Measurements from ENCODE around the gene SOS2. TPM values are rescaled to one million over a fixed set of nuclear protein-coding genes. Genes with fewer than 3 reads are reported as not detected.

The SOS2 gene
- 10 to 100 TPM in 3 of 4 donors, 1 to 10 TPM in 1; 9.5 to 25.7 (median 21.7) TPM for polyA plus RNA-seq
- long read RNA-seq, donor 1 = 0 reads
- long read RNA-seq, donor 2 = 0 reads
- long read RNA-seq, donor 3 = 0 reads
- long read RNA-seq, donor 4 = 0 reads
- long read RNA-seq, donor 5 = 0 reads
- long read RNA-seq, donor 6, full-length matches to known transcripts = 1 of 1 reads
- long read RNA-seq, donor 6, partial matches to known transcripts = 0 of 1 reads
- long read RNA-seq, donor 6, other reads (novel, unspliced or antisense) = 0 of 1 reads
- long read RNA-seq, donor 7 = 0 reads
- long read RNA-seq, donor 8 = 0 reads
- long read RNA-seq, donor 9 = 0 reads
- long read RNA-seq, donor 10, full-length matches to known transcripts = 2 of 2 reads
- long read RNA-seq, donor 10, partial matches to known transcripts = 0 of 2 reads
- long read RNA-seq, donor 10, other reads (novel, unspliced or antisense) = 0 of 2 reads

DNA sequence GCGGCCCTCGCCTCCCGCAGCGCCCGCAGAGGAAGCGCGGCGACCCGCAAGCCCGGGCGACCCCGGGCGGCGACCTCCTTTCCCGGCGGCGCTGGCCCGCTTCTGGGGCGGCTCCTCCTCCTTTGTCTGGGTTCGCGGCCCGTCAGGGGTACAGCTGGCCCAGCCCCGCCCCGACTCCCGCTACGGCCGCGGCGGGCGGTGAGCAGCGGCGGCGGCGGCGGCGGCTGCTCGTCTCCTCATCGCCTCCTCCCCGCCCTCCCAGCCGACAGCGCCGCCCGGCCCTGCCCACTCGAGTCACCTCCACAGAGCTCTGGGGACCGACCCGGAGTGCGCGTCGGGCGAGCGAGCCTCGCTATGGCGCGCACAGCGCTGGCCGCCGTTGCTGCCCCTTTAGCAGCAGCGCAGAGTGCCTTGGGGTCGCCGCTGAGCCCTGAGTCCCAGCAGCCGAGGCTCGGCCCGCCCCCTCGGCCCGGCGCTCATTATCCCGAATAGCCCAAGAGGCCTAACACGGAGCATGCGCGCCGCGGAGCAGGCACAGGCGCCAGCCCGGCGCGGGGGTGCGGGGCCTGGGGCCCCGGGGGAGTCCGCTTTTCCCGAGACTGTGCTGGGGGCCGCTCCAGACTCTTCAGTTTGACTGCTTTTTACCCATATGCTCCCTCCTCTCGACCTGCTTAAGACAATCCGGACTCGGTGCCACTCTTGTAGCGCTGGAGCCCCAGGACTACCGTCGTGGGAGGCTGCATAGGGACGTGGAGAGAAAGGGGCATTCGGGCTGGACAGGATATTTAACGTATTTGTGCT lies at the start of gene SOS2:
TSS of gene SOS2 (minus strand) at position 104 of the 801 bp plus-strand sequence. CDS start 295 bp downstream, outside the sequence.
- H3K36me3 ChIP-seq (ENCODE audit: control insufficient read depth in 3 of 3, insufficient read depth in 2 of 3, low read depth in 1 of 3, low read length in 3 of 3) = peaks cover 0 to 3% (median 0%) of the 10 kb centered on the region in 3 donors
- DNase-seq = peak; percentile 89 to 96
- H3K4me3 ChIP-seq (ENCODE audit: low read depth in 1 of 3, low read length in 3 of 3) = peak within 1 kb of the TSS; percentile 96 to 98 (median 97)
- no peak for FAIRE-seq
- H3K4me1 ChIP-seq (ENCODE audit: control insufficient read depth in 3 of 3, insufficient read depth in 2 of 3, low read depth in 1 of 3, low read length in 2 of 3) = peaks cover 0 to 11% (median 7%) of the 10 kb centered on the region in 3 donors
- no peaks in the 10 kb centered on the region for H3K9me3 ChIP-seq (ENCODE audit: control insufficient read depth in 2 of 2, insufficient read depth in 1 of 2, low read depth in 1 of 2, low read length in 1 of 2)
- no peaks in the 10 kb centered on the region for H3K27me3 ChIP-seq (ENCODE audit: control insufficient read depth in 3 of 3, insufficient read depth in 3 of 3, low read length in 3 of 3)
- 0 to 1% (median 1%) methylated on average over 53 to 90 of the region's 90 CpGs for WGBS, 3 donors
- peak within 1 kb of the TSS; percentile 99 for H3K27ac ChIP-seq (ENCODE audit: low read depth in 1 of 3, low read length in 2 of 3)

DNA sequence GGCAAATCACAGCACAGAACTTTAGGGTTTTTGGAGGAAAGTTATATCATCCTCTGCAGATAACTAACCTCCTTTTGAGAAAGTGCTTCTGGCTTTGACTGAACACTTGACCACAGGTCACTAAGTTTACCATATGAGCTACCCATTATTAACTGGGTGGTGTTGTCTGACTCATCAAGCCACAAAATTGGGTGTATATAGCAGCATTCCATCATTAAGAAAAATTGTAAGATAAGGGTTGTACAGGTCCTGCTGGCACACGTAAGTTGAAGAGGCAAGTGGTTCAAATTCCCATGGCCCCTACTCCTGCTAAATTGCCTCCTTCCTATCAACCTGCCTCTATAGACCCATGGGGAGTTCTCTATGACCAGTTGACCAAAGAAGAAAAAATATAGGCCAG lies 41.1 kb upstream of the SOS2 start:
- DNase-seq (no peak), FAIRE-seq (no peak)
- no peak overlapping the region for H3K27ac ChIP-seq (ENCODE audit: low read depth in 1 of 3, low read length in 2 of 3)
- H3K4me1 ChIP-seq (ENCODE audit: control insufficient read depth in 3 of 3, insufficient read depth in 2 of 3, low read depth in 1 of 3, low read length in 2 of 3) = no peaks in the 10 kb centered on the region
- 88 to 100% (median 91%) methylated on average over 1 of the region's 1 CpG for WGBS, 3 donors
- no peaks in the 10 kb centered on the region for H3K27me3 ChIP-seq (ENCODE audit: control insufficient read depth in 3 of 3, insufficient read depth in 3 of 3, low read length in 3 of 3)
- no peak overlapping the region for H3K4me3 ChIP-seq (ENCODE audit: low read depth in 1 of 3, low read length in 3 of 3)
- no peaks in the 10 kb centered on the region for H3K9me3 ChIP-seq (ENCODE audit: control insufficient read depth in 2 of 2, insufficient read depth in 1 of 2, low read depth in 1 of 2, low read length in 1 of 2)
- peaks cover 0 to 6% (median 2%) of the 10 kb centered on the region in 3 donors for H3K36me3 ChIP-seq (ENCODE audit: control insufficient read depth in 3 of 3, insufficient read depth in 2 of 3, low read depth in 1 of 3, low read length in 3 of 3)

DNA sequence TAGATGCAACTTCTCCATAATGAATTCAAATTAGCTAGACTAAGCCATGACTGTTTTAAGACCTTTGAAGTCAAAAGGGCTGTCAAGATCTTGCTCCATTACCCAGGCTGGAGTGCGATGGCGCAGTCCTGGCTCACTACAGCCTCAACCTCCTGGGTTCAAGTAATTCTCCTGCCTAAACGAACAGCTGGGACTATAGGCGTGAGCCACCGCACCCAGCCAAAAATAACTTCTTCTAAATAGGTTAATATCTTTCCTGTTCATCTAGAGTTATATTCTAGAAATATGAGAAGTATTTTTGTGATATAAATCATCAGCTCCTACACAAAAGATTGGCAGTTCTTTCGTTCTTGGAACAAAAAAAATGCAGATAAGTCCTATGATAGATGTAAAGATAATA lies 39.6 kb upstream of the SOS2 start:
- no peaks in the 10 kb centered on the region for H3K4me1 ChIP-seq (ENCODE audit: control insufficient read depth in 3 of 3, insufficient read depth in 2 of 3, low read depth in 1 of 3, low read length in 2 of 3)
- H3K4me3 ChIP-seq (ENCODE audit: low read depth in 1 of 3, low read length in 3 of 3) = no peak overlapping the region
- no peak for DNase-seq
- no peak overlapping the region for H3K27ac ChIP-seq (ENCODE audit: low read depth in 1 of 3, low read length in 2 of 3)
- FAIRE-seq = no peak
- WGBS, 3 donors = 89 to 96% (median 94%) methylated on average over 6 of the region's 6 CpGs
- H3K27me3 ChIP-seq (ENCODE audit: control insufficient read depth in 3 of 3, insufficient read depth in 3 of 3, low read length in 3 of 3) = no peaks in the 10 kb centered on the region
- H3K9me3 ChIP-seq (ENCODE audit: control insufficient read depth in 2 of 2, insufficient read depth in 1 of 2, low read depth in 1 of 2, low read length in 1 of 2) = no peaks in the 10 kb centered on the region
- peaks cover 0 to 4% (median 2%) of the 10 kb centered on the region in 3 donors for H3K36me3 ChIP-seq (ENCODE audit: control insufficient read depth in 3 of 3, insufficient read depth in 2 of 3, low read depth in 1 of 3, low read length in 3 of 3)

DNA sequence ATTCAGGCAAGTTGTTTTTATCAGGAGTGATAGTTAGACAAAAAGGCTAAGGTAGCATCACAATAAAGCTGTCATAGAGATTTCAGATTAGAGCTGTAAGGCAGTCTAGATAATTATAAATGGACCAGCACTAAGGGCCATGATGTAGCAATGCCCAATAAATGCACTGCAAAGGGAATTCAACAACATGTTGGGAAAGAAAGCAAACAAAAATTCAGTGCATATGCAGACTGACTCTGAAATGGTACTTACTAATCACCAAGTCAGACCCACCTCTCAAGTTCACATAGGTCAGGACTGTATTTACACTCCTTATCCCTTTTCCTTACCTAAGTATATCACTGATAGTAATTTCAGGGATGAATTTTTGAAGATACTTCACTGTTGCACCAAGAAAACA lies 33.7 kb upstream of the SOS2 start:
- no peak for FAIRE-seq

DNA sequence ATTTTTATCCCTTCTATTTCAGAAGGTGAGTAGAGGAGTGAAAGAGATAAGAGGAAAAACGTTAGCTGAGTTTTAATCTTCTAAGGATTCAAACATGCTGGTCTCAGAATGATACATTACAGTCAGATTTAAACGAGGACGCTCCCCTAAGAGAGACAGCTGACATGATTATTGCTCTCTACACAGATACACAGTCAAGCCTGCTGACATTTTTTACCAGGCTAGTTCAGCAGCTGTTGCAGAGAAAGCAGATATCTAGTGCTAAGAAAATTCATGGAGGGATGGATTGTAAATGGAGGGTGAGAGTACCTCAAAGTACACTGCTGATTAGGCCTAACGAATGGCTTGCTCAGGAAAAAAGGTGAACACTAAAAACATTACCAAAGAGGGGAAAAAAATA lies 31.9 kb upstream of the SOS2 start:
- FAIRE-seq (no peak), DNase-seq (no peak)
- no peak overlapping the region for H3K4me3 ChIP-seq (ENCODE audit: low read depth in 1 of 3, low read length in 3 of 3)
- no peaks in the 10 kb centered on the region for H3K27me3 ChIP-seq (ENCODE audit: control insufficient read depth in 3 of 3, insufficient read depth in 3 of 3, low read length in 3 of 3)
- H3K27ac ChIP-seq (ENCODE audit: low read depth in 1 of 3, low read length in 2 of 3) = no peak overlapping the region
- no peaks in the 10 kb centered on the region for H3K4me1 ChIP-seq (ENCODE audit: control insufficient read depth in 3 of 3, insufficient read depth in 2 of 3, low read depth in 1 of 3, low read length in 2 of 3)
- H3K9me3 ChIP-seq (ENCODE audit: control insufficient read depth in 2 of 2, insufficient read depth in 1 of 2, low read depth in 1 of 2, low read length in 1 of 2) = no peaks in the 10 kb centered on the region
- H3K36me3 ChIP-seq (ENCODE audit: control insufficient read depth in 3 of 3, insufficient read depth in 2 of 3, low read depth in 1 of 3, low read length in 3 of 3) = peaks cover 0 to 3% (median 0%) of the 10 kb centered on the region in 3 donors
- 77 to 83% (median 82%) methylated on average over 4 of the region's 4 CpGs for WGBS, 3 donors

More for the DNA sequence above, 33.7 kb upstream of the SOS2 start:
- no peaks in the 10 kb centered on the region for H3K36me3 ChIP-seq (ENCODE audit: control insufficient read depth in 3 of 3, insufficient read depth in 2 of 3, low read depth in 1 of 3, low read length in 3 of 3)
- no peaks in the 10 kb centered on the region for H3K9me3 ChIP-seq (ENCODE audit: control insufficient read depth in 2 of 2, insufficient read depth in 1 of 2, low read depth in 1 of 2, low read length in 1 of 2)
- H3K4me3 ChIP-seq (ENCODE audit: low read depth in 1 of 3, low read length in 3 of 3) = no peak overlapping the region
- no peak overlapping the region for H3K27ac ChIP-seq (ENCODE audit: low read depth in 1 of 3, low read length in 2 of 3)
- H3K4me1 ChIP-seq (ENCODE audit: control insufficient read depth in 3 of 3, insufficient read depth in 2 of 3, low read depth in 1 of 3, low read length in 2 of 3) = no peaks in the 10 kb centered on the region
- no peak for DNase-seq
- H3K27me3 ChIP-seq (ENCODE audit: control insufficient read depth in 3 of 3, insufficient read depth in 3 of 3, low read length in 3 of 3) = no peaks in the 10 kb centered on the region

DNA sequence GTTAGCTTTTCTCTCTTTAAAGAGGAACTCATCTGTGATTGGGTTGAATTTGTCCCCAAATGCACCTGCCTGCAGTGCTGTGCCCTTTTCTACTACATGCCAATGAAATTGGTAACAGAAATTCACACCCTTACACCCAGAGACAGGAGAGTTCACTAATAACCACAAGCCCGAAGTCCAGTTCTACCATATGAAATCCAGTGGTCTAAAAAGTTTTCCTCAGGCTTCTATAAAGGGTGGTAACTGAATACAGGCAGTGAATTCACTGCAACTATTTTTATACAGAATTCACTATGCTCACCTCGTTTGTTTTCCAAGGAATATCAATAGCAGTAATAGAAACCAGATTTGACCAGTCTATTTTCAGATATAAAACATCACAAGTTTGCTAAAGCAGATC lies 31.5 kb upstream of the SOS2 start:
- Histone ChIP-seq H3K36me3 (ENCODE audit: control insufficient read depth in 3 of 3, insufficient read depth in 2 of 3, low read depth in 1 of 3, low read length in 3 of 3) (peaks cover 0 to 4% (median 0%) of the 10 kb centered on the region in 3 donors), H3K9me3 (ENCODE audit: control insufficient read depth in 2 of 2, insufficient read depth in 1 of 2, low read depth in 1 of 2, low read length in 1 of 2) (no peaks in the 10 kb centered on the region), H3K4me3 (ENCODE audit: low read depth in 1 of 3, low read length in 3 of 3) (no peak overlapping the region), H3K4me1 (ENCODE audit: control insufficient read depth in 3 of 3, insufficient read depth in 2 of 3, low read depth in 1 of 3, low read length in 2 of 3) (no peaks in the 10 kb centered on the region), H3K27ac (ENCODE audit: low read depth in 1 of 3, low read length in 2 of 3) (no peak overlapping the region), H3K27me3 (ENCODE audit: control insufficient read depth in 3 of 3, insufficient read depth in 3 of 3, low read length in 3 of 3) (no peaks in the 10 kb centered on the region)
- DNase-seq = no peak
- WGBS, 3 donors = 76 to 86% (median 82%) methylated on average over 2 of the region's 2 CpGs
- FAIRE-seq = no peak

DNA sequence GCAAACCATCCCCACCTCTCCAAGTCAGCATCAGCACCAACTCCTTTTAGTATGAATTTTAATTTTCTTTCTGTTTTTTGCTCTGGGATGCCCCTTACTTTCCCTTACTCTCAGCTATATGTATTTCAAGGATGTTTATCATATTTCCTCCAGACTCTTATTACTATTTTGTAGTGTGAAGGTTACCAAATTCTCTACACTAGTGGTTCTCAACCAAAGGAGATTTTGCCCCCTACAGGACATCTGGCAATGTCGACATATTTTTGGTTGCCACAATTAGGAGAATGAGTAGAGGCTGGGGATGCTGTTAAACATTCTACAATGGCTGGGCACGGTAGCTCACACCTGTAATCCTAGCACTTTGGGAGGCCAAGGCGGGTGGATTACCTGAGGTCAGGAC lies 29.1 kb upstream of the SOS2 start:
- Histone ChIP-seq H3K4me1 (ENCODE audit: control insufficient read depth in 3 of 3, insufficient read depth in 2 of 3, low read depth in 1 of 3, low read length in 2 of 3) (no peaks in the 10 kb centered on the region), H3K27ac (ENCODE audit: low read depth in 1 of 3, low read length in 2 of 3) (no peak overlapping the region), H3K4me3 (ENCODE audit: low read depth in 1 of 3, low read length in 3 of 3) (no peak overlapping the region), H3K36me3 (ENCODE audit: control insufficient read depth in 3 of 3, insufficient read depth in 2 of 3, low read depth in 1 of 3, low read length in 3 of 3) (peaks cover 0 to 4% (median 0%) of the 10 kb centered on the region in 3 donors), H3K27me3 (ENCODE audit: control insufficient read depth in 3 of 3, insufficient read depth in 3 of 3, low read length in 3 of 3) (no peaks in the 10 kb centered on the region), H3K9me3 (ENCODE audit: control insufficient read depth in 2 of 2, insufficient read depth in 1 of 2, low read depth in 1 of 2, low read length in 1 of 2) (no peaks in the 10 kb centered on the region)
- FAIRE-seq (no peak), DNase-seq (peak in 1 of 2 donors; percentile 44)
- 34 to 47% (median 44%) methylated on average over 3 of the region's 3 CpGs for WGBS, 3 donors

DNA sequence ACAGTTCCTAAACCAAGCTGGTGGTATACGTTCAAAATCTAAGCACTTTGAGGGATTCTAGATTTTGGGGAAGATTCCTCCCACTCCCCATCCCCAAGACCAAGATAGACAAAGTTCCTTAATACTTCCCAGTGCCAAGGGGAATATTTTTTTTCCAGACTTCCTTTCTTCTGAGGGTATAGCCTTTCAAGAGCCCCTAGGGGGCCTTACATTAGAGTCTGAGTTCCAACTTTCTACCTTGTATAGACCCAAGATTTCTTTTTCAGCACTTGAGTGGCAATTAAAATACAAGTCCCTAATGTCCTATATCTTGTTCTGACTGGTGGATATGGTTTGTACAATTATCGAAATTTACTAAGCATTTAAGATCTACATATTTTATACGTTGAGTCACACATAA lies 28.7 kb upstream of the SOS2 start:
- DNase-seq = no peak
- no peaks in the 10 kb centered on the region for H3K27me3 ChIP-seq (ENCODE audit: control insufficient read depth in 3 of 3, insufficient read depth in 3 of 3, low read length in 3 of 3)
- H3K27ac ChIP-seq (ENCODE audit: low read depth in 1 of 3, low read length in 2 of 3) = no peak overlapping the region
- no peak overlapping the region for H3K4me3 ChIP-seq (ENCODE audit: low read depth in 1 of 3, low read length in 3 of 3)
- no peaks in the 10 kb centered on the region for H3K4me1 ChIP-seq (ENCODE audit: control insufficient read depth in 3 of 3, insufficient read depth in 2 of 3, low read depth in 1 of 3, low read length in 2 of 3)
- H3K9me3 ChIP-seq (ENCODE audit: control insufficient read depth in 2 of 2, insufficient read depth in 1 of 2, low read depth in 1 of 2, low read length in 1 of 2) = no peaks in the 10 kb centered on the region
- FAIRE-seq = no peak
- 82 to 91% (median 82%) methylated on average over 3 of the region's 3 CpGs for WGBS, 3 donors
- H3K36me3 ChIP-seq (ENCODE audit: control insufficient read depth in 3 of 3, insufficient read depth in 2 of 3, low read depth in 1 of 3, low read length in 3 of 3) = peaks cover 0 to 4% (median 0%) of the 10 kb centered on the region in 3 donors
